B cell (primary cell): Measurements from ENCODE around the gene WDR70.

ENCODE experiments used
- EZH2 ChIP-seq: IDR thresholded peaks from 2 replicates; pipeline ENCODE4 v1.6.1; 2012; ENCODE audit warnings: borderline replicate concordance, low read depth, mild to moderate bottlenecking, moderate library complexity, low read length; ENCODE audit not compliant: insufficient read depth, poor library complexity, severe bottlenecking
- TF ChIP-seq, protein P1 (sequence below): fragments of 200-600 bp; IDR thresholded peaks from one replicate; pipeline ENCODE4 v1.8.0; 2022; ENCODE audit warnings: antibody characterized with exemption, mild to moderate bottlenecking

DNA sequence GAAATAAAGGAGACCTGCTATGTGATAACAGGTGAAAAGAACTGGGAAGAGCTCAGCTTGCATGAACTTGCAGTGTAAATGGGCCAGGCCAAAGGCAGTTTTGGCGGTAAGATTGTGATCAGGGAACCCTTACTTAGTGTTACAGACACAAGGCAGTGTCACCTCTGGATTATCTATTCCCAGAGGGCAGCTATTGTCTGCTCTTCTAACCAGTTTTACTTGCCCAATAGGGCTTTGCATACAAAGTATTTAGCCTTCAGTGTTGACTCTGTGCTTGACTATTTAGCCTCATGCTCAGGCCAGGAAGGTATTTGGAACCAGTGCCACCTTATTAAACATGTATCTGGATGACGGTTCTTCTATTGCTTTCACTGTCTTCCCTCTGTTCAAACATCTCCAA is 422.4 kb downstream of the WDR70 start:
- TF ChIP-seq, protein P1, sequence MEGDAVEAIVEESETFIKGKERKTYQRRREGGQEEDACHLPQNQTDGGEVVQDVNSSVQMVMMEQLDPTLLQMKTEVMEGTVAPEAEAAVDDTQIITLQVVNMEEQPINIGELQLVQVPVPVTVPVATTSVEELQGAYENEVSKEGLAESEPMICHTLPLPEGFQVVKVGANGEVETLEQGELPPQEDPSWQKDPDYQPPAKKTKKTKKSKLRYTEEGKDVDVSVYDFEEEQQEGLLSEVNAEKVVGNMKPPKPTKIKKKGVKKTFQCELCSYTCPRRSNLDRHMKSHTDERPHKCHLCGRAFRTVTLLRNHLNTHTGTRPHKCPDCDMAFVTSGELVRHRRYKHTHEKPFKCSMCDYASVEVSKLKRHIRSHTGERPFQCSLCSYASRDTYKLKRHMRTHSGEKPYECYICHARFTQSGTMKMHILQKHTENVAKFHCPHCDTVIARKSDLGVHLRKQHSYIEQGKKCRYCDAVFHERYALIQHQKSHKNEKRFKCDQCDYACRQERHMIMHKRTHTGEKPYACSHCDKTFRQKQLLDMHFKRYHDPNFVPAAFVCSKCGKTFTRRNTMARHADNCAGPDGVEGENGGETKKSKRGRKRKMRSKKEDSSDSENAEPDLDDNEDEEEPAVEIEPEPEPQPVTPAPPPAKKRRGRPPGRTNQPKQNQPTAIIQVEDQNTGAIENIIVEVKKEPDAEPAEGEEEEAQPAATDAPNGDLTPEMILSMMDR = no peak
- TF ChIP-seq EZH2 = no peak
